Measurements from ENCODE around the gene MLXIPL.
"Not testable (repeated sequence)": the region's sequence is repeated elsewhere in the genome, so short reads cannot be mapped to it uniquely, and the experiment has no call there.

The MLXIPL gene, protein sequence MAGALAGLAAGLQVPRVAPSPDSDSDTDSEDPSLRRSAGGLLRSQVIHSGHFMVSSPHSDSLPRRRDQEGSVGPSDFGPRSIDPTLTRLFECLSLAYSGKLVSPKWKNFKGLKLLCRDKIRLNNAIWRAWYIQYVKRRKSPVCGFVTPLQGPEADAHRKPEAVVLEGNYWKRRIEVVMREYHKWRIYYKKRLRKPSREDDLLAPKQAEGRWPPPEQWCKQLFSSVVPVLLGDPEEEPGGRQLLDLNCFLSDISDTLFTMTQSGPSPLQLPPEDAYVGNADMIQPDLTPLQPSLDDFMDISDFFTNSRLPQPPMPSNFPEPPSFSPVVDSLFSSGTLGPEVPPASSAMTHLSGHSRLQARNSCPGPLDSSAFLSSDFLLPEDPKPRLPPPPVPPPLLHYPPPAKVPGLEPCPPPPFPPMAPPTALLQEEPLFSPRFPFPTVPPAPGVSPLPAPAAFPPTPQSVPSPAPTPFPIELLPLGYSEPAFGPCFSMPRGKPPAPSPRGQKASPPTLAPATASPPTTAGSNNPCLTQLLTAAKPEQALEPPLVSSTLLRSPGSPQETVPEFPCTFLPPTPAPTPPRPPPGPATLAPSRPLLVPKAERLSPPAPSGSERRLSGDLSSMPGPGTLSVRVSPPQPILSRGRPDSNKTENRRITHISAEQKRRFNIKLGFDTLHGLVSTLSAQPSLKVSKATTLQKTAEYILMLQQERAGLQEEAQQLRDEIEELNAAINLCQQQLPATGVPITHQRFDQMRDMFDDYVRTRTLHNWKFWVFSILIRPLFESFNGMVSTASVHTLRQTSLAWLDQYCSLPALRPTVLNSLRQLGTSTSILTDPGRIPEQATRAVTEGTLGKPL

DNA sequence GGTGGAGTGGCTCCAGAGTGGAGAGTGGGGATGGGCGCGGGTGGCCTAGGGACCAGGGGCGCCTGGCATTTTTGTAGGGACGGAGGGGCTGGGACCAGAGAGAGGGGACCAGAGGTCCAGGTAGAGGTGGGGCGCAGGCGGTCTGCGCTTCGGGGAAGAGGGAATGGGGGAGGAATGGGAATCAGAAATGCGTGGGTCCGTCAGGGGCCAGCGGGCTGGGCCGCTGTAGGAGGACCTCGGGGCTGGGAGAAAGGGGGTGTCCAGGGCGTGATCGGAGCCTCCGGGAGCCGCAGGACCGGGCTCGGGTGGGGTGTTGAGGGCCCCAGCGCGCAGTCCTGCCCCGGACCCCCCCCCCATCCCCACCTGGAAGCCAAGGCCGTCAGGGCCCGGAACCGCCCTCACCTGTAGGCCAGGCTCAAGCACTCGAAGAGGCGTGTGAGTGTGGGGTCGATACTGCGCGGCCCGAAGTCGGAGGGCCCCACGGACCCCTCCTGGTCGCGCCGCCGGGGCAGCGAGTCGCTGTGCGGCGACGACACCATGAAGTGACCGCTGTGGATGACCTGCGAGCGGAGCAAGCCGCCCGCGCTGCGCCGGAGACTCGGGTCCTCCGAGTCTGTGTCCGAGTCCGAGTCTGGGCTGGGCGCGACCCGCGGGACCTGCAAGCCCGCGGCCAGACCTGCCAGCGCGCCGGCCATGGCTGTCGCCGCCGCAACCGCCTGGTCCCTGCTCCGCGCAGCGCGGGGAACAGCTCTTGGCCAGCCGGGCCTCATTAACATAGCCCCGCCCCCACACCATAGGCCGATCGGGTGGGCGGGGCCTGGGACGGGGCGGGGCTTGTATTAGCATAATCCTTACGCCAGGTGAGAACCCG, at the start of gene MLXIPL:
MLXIPL (minus strand) TSS at position 725 of the 871 bp plus-strand sequence; CDS start at position 695, 30 bp downstream.
- no peak for FAIRE-seq

DNA sequence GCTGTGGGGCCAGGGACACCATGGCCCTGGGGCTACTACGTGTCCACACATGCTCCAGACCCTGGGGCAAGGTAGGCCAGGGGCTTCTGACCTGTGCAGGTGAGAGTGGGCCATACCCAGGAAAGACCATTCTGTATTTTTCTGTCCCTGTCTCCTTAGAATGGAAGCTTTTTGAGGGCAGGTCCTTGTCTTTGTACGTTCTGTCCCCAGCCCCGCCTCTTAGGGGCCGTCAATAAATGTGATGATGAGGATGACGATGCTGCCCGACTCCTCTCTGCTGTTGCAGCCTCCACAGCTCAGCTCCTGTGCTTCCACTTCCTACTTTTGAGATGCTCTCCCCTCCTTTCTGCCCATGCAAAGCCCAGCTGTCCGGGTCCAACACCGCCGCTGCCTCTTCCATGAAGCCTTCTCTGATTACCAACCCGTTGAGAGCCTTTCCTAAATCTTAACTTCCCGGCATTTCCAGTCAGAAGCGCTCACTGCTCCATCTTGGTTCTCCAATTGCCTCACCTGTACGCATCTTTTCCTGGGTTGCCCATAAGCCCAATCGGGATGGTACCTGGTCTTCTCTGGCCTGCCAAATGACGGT, 47.6 kb upstream of the MLXIPL start:
- no peak for FAIRE-seq

DNA sequence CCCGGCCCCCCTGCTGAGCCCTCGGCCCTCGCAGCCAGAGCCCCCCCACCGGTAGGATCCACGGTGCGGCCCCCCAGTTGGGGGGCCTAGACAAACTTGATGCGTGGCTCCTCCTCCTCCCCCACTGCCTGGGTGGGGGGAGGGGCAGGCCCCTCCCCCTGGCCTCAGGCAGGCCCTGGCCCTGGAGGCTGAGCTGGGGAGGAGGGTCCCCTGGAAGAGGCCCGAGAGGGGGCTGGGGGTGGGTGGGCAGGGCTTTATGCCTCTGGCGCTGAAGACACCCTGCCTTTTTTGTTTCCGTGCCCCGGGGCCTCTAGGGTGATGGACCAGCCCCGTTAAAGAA, 47.0 kb upstream of the MLXIPL start:
- no peak for FAIRE-seq

DNA sequence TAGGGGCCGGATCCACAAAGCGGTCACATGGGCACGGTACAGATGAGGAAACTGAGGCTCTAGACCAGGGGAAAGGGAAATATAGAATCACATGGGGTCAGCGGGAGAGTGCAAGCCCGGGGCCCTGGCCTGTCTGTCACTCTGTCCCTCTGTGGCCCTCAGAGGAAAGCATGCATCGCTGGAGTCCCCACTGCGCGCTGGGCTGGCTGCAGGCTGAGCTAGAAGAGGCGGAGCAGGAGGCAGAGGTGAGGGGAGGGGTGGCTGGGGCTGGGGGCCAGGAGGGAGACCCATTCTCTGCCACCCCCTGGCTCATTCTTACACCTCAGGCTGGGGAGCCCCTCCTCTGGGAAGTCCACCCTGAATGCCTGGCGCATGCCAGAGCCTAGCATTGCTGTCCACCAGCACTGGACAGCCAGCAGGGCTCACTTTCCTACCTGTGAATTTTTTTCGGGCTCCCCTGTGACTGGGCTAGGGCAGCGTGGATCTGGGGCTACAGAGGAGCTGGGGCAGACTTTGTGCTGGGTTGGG, 45.6 kb upstream of the MLXIPL start:
- no peak for FAIRE-seq

DNA sequence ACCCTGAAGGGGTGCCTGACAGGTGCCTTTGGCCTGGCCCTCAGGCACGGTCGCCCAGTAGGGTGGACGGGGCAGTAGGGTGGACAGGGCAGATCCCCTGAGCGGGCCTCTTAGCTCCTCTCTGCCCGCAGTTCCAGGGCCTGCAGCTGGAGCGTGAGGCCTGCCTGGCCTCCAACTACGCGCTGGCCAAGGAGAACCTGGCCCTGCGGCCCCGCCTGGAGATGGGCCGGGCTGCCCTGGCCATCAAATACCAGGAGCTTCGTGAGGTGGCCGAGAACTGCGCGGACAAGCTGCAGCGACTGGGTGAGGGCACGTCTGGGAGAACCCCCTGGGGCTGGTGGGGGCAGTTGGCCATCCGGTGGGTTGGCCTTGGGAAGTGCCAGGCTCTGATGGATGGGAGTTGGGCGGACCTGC, 45.0 kb upstream of the MLXIPL start:
- no peak for FAIRE-seq

DNA sequence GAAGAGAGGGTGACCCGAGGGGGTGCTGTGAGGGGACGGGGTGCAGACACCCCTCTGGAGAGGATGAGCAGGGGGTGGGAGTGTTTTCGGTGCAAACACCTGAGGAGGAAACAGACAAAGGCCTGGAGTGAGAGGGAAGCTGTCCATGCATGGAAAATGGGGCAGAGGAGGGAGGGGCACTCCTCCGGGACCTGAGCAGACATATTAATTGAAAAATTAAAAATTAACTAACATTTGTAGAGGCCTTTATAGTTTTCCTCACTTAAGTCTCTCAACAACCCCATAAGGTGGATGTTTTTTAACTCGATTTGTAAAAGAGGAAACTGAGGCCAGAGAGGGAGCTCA, 44.5 kb upstream of the MLXIPL start:
- no peak for FAIRE-seq

DNA sequence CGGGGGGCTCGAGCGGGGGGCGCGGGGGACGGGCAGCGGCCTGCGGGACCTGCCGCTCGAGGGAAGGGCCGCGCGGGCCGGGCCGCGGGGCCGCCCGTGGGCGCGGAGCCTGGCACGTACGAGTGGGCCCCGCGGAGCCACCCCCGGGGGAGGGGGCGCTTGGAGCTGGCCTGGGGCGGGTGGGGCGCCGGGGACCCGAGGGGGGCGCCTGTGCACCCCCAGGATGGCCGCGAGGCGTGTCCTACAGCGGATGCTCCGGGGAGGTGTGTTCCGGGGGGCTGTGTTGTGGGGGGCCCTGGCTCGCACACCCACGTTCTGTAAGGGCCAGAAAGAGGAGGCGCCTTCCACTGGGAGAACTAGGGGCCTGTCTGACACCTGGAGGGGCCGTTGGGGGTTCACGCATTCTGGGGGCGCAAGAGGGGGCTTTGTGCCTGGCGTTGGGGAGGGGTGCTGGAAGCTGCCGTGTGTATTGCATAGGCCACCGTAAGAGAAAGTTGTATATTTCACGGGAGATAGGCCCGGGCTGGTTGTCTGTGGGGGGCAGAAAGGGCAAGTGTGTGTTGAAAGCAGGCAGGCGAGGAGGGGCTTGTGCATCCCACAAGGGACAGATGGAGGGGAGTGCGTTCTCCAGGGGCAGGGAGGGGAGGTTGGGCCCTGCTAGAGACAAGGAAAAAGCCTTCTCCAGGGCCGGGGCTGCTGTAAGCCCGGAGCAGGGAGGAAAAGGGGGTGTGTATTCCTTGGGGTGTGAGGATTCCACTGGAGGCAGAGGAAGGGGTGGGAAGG, 44.0 kb upstream of the MLXIPL start:
- no peak for FAIRE-seq

DNA sequence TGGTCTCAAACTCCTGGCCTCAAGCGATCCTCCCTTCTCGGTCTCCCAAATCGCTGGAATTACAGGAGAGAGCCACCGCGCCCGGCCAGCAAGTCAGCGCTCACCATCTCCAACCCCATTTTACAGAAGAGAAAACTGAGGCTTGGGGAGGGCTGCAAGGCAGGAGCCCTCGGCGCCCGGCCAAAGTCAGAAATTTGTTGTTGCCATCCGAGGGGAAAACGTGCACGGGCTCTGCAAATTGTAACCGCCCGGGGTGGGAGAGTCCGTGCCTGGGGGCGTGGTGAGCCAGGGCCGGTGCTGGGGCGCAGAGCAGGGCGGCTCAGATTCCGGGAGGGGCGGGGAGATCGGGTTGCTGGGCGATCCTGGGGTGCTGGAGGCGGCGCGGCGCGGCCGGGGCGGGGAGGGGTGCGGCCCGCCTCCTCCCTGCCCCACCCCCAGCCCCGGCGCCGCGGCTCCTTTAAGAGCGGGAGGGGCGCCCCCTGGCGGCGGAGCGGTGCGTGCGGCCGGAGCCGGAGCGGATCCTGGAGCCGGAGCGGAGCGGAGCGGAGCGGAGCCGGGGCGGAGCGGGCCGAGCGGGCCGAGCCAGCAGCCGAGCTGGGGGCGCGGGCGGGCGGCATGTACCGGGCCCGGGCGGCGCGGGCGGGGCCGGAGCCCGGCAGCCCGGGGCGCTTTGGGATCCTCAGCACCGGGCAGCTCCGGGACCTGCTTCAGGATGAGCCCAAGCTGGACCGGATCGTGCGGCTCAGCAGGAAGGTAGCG, 43.2 kb upstream of the MLXIPL start, which contains the start of gene VPS37D:
VPS37D (plus strand) TSS at position 488 of the 759 bp plus-strand sequence; CDS start at position 616, 128 bp downstream.
- no peak for FAIRE-seq

DNA sequence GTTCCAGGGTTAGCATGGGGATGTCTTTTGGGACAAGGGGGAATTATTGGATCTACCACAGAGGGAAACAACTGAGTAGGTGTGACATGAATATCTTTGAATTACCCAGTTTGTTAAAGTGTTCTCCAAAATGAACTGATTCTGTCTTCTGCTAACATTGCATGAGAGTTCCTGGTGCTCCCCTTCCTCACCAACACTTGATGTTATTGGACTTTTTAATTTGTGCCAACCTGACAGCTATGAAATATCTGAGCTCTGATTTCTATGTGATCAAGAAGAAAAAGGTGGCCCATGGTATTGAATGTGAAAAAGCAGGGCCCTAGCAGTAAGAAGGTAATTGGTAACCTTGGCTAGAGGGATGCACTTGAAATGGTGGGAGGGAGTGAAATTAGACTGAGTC, 38.7 kb upstream of the MLXIPL start:
- FAIRE-seq: no peak

DNA sequence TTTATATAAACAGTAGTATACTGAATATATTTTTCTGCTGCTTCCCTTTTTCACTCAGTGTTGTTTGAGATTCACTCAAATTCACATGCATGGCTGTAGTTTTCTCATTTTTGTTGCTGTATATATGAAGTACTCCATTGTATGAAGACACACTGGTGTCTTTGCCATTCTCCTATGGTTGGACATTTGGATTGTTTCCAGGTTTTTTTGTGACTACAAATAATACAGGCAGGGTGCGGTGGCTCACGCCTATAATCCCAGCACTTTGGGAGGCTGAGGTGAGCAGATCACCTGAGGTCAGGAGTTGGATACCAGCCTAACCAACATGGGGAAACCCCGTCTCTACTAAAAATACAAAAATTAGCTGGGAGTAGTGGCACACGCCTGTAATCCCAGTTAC, 36.3 kb upstream of the MLXIPL start:
- not testable (repeated sequence) for FAIRE-seq

DNA sequence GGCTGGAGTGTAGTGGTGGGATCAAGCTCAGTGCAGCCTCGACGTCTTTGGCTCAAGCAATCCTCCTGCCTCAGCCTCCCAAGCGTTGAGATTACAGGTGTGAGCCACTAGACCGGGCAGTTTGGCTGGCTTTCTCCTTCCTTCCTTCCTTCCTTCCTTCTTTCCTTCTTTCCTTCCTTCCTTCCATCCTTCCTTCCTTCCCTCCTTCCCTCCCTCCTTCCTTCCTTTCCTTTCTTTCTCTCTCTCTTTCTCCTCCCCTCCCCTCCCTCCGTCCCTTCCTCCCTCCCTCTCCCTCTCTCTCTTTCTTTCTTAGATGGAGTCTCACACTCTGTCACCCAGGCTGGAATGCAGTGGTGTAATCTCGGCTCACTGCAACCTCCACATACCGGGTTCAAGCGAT, 35.7 kb upstream of the MLXIPL start:
- no peak for FAIRE-seq

DNA sequence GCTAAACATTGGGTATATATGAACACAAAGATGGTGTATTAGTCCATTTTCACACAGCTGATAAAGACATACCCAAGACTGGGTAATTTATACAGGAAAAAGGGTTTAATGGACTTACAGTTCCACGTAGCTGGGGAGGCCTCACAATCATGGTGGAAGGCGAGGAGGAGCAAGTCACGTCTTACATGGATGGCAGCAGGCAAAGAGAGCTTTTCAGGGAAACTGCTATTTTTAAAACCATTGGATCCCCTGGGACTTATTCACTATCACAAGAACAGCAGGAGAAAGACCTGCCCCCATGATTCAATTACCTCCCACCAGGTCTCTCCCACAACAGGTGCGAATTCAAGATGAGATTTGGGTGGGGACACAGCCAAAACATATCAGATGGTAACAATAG, 31.0 kb upstream of the MLXIPL start:
- FAIRE-seq: not testable (repeated sequence)

DNA sequence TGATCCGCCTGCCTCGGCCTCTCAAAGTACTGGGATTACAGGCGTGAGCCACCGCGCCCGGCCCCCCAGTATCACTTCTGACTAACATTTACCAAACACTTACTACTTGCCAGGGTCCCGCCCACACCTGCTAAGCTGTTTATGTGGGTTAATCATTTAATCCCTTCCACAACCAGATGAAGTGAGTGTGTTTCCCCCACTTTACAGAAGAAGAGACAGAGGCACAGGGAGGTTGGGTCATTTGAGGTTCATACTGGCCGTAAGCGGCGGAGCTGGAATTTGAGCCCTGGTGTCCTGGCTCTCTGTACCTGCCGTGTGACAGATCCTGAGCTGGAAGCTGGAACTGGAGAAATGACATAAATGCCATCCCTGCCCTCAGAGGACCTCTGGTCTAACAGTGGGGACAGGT, 28.2 kb upstream of the MLXIPL start:
- FAIRE-seq: no peak

DNA sequence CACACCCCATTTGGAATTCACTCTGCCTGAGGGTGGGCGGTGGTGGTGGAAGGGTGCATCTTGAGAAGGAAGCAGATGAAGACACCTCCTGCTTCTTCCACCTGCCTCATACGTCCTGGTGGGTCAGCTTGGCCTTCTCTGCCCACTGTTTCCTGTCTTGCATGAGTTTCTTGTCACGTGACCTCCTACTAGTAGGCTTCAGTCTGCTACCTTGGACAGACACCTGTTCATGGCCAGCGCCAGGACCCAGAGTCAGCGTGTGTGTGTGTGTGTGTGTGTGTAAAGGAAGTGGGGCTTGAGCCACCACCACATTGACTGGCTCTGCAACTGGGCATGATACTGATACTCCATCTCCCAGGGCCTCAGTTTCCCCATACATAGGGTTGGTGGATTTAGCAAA, 26.2 kb upstream of the MLXIPL start:
- no peak for FAIRE-seq

DNA sequence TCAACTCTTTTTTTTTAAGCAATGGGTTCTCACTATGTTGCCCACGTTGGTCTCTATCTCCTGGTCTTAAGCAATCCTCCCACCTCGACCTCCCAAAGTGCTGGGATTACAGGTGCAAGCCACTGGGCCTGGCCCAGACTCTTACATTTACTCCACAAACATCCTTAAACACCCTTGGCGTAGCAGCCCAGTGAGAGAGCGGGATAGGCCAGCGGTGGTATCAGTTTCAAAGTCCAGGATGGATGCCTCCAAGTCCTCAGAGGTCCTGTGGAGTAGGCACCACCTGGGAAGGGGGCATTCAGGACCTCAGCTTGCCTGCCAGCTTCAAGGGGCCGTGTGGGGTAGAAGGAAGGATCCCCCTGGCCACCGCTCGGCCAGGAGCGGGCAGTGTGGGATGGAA, 25.3 kb upstream of the MLXIPL start:
- no peak for FAIRE-seq

DNA sequence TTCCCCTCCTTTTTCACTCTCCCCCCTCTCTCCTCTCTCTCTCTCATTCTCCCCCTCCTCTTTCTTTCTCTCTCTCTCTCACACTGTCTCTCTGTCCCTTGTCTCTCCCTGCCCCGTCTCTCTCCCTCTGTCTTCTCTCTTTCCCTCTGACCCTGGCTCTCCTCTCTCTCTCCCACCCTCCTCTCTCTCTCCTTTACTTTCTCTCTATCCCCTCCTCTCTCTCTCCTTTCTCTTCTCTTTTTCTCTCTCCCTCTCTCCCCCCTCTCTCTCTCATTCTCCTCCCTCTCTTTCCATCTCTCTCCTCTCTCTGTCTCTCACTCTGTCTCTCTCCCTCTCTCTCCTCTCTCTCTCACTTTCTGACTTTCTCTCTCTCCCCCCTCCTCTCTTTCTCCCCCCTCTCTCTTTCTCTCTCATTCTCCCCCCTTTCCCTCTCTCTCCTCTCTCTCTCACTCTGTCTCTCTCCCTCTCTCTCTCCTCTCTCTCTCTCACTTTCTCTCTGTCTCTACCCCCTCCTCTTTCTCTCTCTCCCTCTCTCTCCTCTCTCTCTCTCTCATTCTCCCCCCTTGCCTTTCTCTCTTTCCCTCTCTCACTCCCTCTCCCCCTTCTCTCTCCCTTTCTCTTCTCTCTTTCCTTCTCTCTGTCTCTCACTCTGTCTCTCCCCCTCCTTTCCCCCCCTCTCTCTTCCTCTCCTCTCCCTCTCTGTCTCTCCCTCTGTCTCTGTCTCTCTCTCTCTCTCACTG, 24.4 kb upstream of the MLXIPL start:
- no peak for FAIRE-seq

DNA sequence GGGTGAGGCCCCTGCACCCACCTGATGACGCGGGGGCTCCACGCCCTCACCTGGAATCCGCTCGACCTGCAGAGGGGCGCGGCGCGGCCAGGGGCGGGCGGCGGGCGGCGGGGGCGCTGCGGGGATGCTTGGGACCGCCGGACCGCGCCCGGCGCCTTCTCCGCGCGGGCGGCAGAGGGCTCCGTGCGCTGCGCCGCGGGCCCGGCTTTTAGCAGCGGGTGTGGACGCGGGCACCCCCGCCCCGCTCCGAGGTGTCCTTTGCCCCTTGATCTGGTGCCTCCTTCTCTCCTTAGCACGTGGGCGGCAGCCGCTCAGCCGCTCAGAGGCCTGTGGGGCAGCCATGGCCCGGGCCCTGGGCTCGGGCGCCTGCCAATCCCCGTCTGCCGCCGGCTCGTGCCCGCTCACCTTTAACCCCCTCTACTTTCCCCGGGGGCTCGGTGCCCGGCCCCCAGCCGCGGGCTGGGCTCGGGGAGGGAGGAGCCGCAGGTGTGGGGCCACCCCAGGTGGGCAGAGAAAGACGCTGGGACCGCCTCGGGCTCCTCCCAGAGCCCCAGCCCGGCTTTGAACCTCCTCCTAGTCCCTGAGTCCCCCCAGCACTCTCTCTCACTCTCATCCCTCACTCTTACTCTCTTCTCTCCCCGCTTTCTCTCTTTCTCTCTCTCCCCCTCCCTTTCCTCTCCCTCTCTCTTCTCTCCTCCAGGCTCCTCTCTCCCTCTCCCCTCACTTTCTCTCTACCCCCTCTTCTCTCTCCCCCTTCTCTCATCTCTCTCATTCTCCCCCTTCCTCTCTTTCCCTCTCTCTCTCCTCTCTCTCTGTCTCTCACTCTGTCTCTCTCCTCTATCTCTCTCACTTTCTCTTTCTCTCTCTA, 23.6 kb upstream of the MLXIPL start:
- no peak for FAIRE-seq

DNA sequence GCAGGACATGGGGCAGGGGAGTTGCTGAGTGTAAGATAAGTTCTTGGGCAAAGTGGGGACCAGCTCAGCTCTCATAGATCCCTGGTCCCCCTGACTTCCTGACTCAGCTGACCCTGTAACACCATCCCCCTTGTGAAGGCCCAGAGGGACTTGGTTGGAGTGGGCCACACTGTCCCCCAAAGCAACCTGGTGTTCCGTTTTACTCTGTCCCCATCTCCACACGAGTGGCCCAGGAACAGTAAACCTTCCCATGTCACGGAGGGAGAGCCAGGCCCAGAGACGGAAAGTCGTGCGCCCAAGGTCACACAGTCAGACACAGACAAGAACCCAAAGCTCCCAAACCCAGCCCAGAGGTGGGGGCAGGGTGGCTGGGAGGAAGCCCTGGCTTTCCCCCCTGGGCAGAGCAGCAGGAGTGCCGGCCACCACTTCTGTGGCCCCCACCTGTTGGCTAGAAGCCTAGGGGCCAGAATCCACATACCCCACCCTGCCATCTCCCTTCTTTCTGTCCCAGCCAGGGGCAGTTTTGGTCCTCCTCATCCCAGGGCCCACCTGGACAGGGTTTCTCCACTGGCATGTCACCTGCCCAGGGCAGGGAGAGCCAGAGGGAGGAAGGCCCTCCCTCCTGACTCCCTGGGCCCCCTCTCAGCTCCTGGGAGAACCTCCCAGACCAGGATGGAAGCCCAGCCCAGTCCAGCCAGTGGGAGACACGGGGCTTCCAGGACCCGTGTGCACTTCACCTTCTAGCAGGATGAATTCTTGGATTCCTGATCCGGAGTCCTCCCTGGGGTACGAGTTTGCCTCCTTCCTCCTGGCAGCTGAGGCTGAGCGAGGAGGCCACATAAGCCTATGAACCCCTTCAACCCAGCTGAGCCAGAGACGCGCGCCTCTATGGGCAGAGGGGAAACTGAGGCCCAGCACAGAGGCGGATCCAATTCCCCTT, 22.7 kb upstream of the MLXIPL start:
- FAIRE-seq: no peak

Measured in G401.6 (cell line).